Right renal cortex interstitium (tissue), 3 donors: ENCODE measurements around the gene PPP2R2C. TPM values are rescaled to one million over a fixed set of nuclear protein-coding genes. Genes with fewer than 3 reads are reported as not detected.

Experiments
- DNase-seq, 3 donors: peaks; one replicate each; pipeline ENCODE4 v3.0.0-alpha.2; 2013; ENCODE audit warnings: low read depth in 3 of 3, low spot score in 2 of 3
- polyA plus RNA-seq, 3 donors: library from polyadenylated mRNA; unstranded; fragments of 120-200 nt; gene quantifications; one replicate each; pipeline ENCODE4 v1.2.1, GENCODE V29; 2013; ENCODE audit not compliant: insufficient read length in 3 of 3

The PPP2R2C gene
- polyA plus RNA-seq, 3 donors, result 0.22 to 0.62 (median 0.39) TPM

GRCh38 chr4:6294705-6295421 lies 177.6 kb downstream of the PPP2R2C start:
- no peak for DNase-seq

- no peak for DNase-seq
Observed at GRCh38 chr4:6293661-6294060, 178.8 kb downstream of the PPP2R2C start.

GRCh38 chr4:6293097-6293445 lies 179.3 kb downstream of the PPP2R2C start:
- DNase-seq, result no peak

- DNase-seq, result no peak
Observed at GRCh38 chr4:6292376-6293096, 179.9 kb downstream of the PPP2R2C start.

GRCh38 chr4:6291784-6292297 lies 180.6 kb downstream of the PPP2R2C start:
- DNase-seq, result no peak

GRCh38 chr4:6290769-6291547 lies 181.5 kb downstream of the PPP2R2C start:
- DNase-seq, result no peak

- no peak for DNase-seq
Observed at GRCh38 chr4:6290256-6290655, 182.2 kb downstream of the PPP2R2C start.

GRCh38 chr4:6288871-6289270 lies 183.5 kb downstream of the PPP2R2C start:
- no peak for DNase-seq

GRCh38 chr4:6288342-6288741 lies 184.1 kb downstream of the PPP2R2C start:
- no peak for DNase-seq

GRCh38 chr4:6287017-6287788 lies 185.2 kb downstream of the PPP2R2C start:
- no peak for DNase-seq

- no peak for DNase-seq
Observed at GRCh38 chr4:6283282-6283681, 189.1 kb downstream of the PPP2R2C start.

- DNase-seq, result no peak
Observed at GRCh38 chr4:6282314-6282771, 190.1 kb downstream of the PPP2R2C start.

- no peak for DNase-seq
Observed at GRCh38 chr4:6281436-6282313, 190.7 kb downstream of the PPP2R2C start.

- no peak for DNase-seq
Observed at GRCh38 chr4:6280365-6280996, 191.9 kb downstream of the PPP2R2C start.

GRCh38 chr4:6279582-6280289 lies 192.7 kb downstream of the PPP2R2C start:
- no peak for DNase-seq

GRCh38 chr4:6278801-6279197 lies 193.6 kb downstream of the PPP2R2C start:
- no peak for DNase-seq

GRCh38 chr4:6277935-6278800 lies 194.2 kb downstream of the PPP2R2C start:
- DNase-seq, result no peak
